ENCODE measurements around the gene NDOR1. TPM values are rescaled to one million over a fixed set of nuclear protein-coding genes. Genes with fewer than 3 reads are reported as not detected.

The NDOR1 gene
- polyA plus RNA-seq, 1 experiment, result 7.1 TPM

GRCh38 chr9:137171149-137171900, 34.2 kb upstream of the NDOR1 start:
- POLR2A ChIA-PET, result interaction anchor here (0.6 kb wide), 1 partner anchor 9 kb away, joined by 3 read pairs; no protein-coding TSS in a partner anchor
- no peak overlapping the region for H3K4me3 ChIP-seq (ENCODE audit: low read depth, low read length)
- no peak for TF ChIP-seq CTCF (IDR thresholded peaks at IDR 0.05; ENCODE audit: insufficient read depth, low read depth, low read length)
- H3K36me3 ChIP-seq (ENCODE audit: control insufficient read depth, insufficient read depth, low read length), result peaks cover under 1% of the 10 kb centered on the region; the same call in 1 of the 2 replicates
- CTCF ChIA-PET, result interaction anchor here (1.3 kb wide), 2 partner anchors 11 to 16 kb away, joined by 3 read pairs; no protein-coding TSS in a partner anchor
- H3K27me3 ChIP-seq (ENCODE audit: control insufficient read depth, insufficient read depth, low read length), result peaks cover 26% of the 10 kb centered on the region
- DNase-seq (ENCODE audit: low read depth), result no peak

- CTCF ChIA-PET, result interaction anchor here (1.0 kb wide), 1 partner anchor 64 kb away, joined by 3 read pairs; no protein-coding TSS in a partner anchor
- no peak for DNase-seq (ENCODE audit: low read depth)
- Histone ChIP-seq H3K36me3 (ENCODE audit: control insufficient read depth, insufficient read depth, low read length) (peaks cover 2% of the 10 kb centered on the region), H3K4me3 (ENCODE audit: low read depth, low read length) (no peak overlapping the region), H3K27me3 (ENCODE audit: control insufficient read depth, insufficient read depth, low read length) (peaks cover 15% of the 10 kb centered on the region)
- no peak for TF ChIP-seq CTCF (IDR thresholded peaks at IDR 0.05; ENCODE audit: insufficient read depth, low read depth, low read length)
- POLR2A ChIA-PET, result no interaction called here
Measured at GRCh38 chr9:137172901-137173795, 32.4 kb upstream of the NDOR1 start.

GRCh38 chr9:137173796-137174664, 31.5 kb upstream of the NDOR1 start:
- no peak for TF ChIP-seq CTCF (IDR thresholded peaks at IDR 0.05; ENCODE audit: insufficient read depth, low read depth, low read length)
- DNase-seq (ENCODE audit: low read depth), result no peak
- peaks cover 7% of the 10 kb centered on the region for H3K36me3 ChIP-seq (ENCODE audit: control insufficient read depth, insufficient read depth, low read length)
- ChIA-PET POLR2A (no interaction called here), CTCF (interaction anchor here (0.9 to 1.0 kb wide), 3 partner anchors 24 to 63 kb away, joined by 3 read pairs; no protein-coding TSS in a partner anchor)
- no peak overlapping the region for H3K4me3 ChIP-seq (ENCODE audit: low read depth, low read length)
- peaks cover 13% of the 10 kb centered on the region for H3K27me3 ChIP-seq (ENCODE audit: control insufficient read depth, insufficient read depth, low read length)

DNA sequence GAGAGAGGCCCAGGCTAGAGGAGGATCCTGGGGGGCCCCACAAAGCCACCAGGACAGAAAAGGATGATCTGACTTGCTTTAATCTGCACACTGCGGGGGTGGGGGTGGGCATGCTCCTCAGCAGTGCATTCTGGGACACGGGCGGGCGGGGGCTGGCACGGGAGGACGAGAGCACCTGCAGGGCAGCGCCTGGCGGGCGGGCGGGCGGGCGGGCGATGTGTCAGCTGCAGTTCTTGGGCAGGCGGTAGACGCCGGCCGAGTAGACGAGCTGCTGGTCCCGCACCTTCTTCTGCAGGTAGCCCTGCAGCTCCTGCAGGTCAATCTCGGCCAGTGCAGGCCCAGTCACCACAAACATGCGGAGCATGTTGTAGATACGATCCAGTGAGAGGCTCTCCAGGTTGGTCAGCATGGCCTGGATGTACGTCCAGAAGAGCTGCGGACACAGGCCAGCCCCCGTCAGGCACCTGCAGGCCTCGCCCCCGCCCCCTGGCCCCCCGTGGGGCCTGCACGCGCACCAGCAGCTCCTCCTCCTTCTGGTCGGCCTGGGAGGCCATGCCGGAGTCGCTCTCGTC, 30.7 kb upstream of the NDOR1 start:
- no peak for DNase-seq (ENCODE audit: low read depth)
- H3K36me3 ChIP-seq (ENCODE audit: control insufficient read depth, insufficient read depth, low read length), result peaks cover 7% of the 10 kb centered on the region
- TF ChIP-seq CTCF (IDR thresholded peaks at IDR 0.05; ENCODE audit: insufficient read depth, low read depth, low read length), result no peak
- H3K4me3 ChIP-seq (ENCODE audit: low read depth, low read length), result no peak overlapping the region
- POLR2A ChIA-PET, result no interaction called here
- CTCF ChIA-PET, result interaction anchor here (0.9 to 1.0 kb wide), 2 partner anchors 24 to 48 kb away, joined by 3 read pairs; no protein-coding TSS in a partner anchor
- peaks cover 7% of the 10 kb centered on the region; the same call in 1 of the 2 replicates for H3K27me3 ChIP-seq (ENCODE audit: control insufficient read depth, insufficient read depth, low read length)
